ENCODE results near the gene ERF. TPM values are rescaled to one million over a fixed set of nuclear protein-coding genes. Genes with fewer than 3 reads are reported as not detected.

ERF gene
- total and polyA plus RNA-seq, 7 donors = 7.1 to 13.5 (median 11.4) TPM

DNA sequence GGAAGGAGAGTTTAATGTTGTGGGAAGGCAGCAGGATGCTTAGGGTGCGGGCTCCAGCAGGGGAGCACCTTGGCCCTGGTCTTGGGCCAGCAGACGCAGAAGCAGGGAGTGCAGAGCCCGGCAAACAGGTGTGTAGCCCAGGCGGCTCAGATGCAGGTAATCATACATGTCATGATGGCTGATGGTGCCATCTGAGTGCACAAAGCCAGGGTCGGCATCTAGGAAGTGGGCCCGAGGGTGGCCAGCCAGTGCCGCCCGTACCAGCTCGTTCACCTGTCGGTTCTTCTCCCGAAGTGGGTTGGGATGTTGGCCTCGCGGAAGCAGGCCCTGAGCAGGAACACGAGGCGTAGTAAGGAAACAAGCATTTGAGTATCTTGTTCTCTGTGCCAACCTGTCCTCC lies 42.1 kb upstream of the ERF start:
- WGBS, 3 donors = 83 to 89% (median 89%) methylated on average over 15 of the region's 15 CpGs
- Histone ChIP-seq H3K9me3 (no peaks in the 10 kb centered on the region), H3K27me3 (ENCODE audit: insufficient read depth in 3 of 3, low read length in 2 of 3) (no peaks in the 10 kb centered on the region), H3K4me1 (peaks cover 7% of the 10 kb centered on the region), H3K4me3 (no peak overlapping the region), H3K36me3 (ENCODE audit: insufficient read depth in 1 of 2, low read depth in 1 of 2) (peaks cover 0 to 35% of the 10 kb centered on the region in 2 donors), H3K27ac (no peak overlapping the region)
- intact Hi-C loops (cut with DNase I) = loop anchor here (2.0 to 10.0 kb wide), 4 partner anchors 50 to 165 kb away; partner anchors contain the start of gene POU2F2 (in 2 of the 2)
- DNase-seq = no peak
- TF ChIP-seq, protein P1, sequence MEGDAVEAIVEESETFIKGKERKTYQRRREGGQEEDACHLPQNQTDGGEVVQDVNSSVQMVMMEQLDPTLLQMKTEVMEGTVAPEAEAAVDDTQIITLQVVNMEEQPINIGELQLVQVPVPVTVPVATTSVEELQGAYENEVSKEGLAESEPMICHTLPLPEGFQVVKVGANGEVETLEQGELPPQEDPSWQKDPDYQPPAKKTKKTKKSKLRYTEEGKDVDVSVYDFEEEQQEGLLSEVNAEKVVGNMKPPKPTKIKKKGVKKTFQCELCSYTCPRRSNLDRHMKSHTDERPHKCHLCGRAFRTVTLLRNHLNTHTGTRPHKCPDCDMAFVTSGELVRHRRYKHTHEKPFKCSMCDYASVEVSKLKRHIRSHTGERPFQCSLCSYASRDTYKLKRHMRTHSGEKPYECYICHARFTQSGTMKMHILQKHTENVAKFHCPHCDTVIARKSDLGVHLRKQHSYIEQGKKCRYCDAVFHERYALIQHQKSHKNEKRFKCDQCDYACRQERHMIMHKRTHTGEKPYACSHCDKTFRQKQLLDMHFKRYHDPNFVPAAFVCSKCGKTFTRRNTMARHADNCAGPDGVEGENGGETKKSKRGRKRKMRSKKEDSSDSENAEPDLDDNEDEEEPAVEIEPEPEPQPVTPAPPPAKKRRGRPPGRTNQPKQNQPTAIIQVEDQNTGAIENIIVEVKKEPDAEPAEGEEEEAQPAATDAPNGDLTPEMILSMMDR (IDR thresholded peaks at IDR 0.05) = no peak
- ATAC-seq = no peak

- ATAC-seq = peak; percentile 79 to 87 (median 84)
- no peaks in the 10 kb centered on the region for H3K9me3 ChIP-seq
- 74 to 79% (median 75%) methylated on average over 6 of the region's 6 CpGs for WGBS, 3 donors
- DNase-seq = peak; percentile 82 to 91
- no peak overlapping the region for H3K4me3 ChIP-seq
- no peaks in the 10 kb centered on the region for H3K27me3 ChIP-seq (ENCODE audit: insufficient read depth in 3 of 3, low read length in 2 of 3)
- H3K4me1 ChIP-seq = no peaks in the 10 kb centered on the region
- peaks cover 0 to 46% of the 10 kb centered on the region in 2 donors for H3K36me3 ChIP-seq (ENCODE audit: insufficient read depth in 1 of 2, low read depth in 1 of 2)
- no peak overlapping the region for H3K27ac ChIP-seq
- intact Hi-C loops (cut with DNase I) = loop anchor here (2.0 to 10.0 kb wide), 4 partner anchors 49 to 164 kb away; partner anchors contain the start of gene POU2F2 (in 2 of the 2)
- TF ChIP-seq, protein P1 (IDR thresholded peaks at IDR 0.05) = peak; percentile 91
These were observed 41.0 kb upstream of the ERF start for GRCh38 chr19:42295831-42296525.

DNA sequence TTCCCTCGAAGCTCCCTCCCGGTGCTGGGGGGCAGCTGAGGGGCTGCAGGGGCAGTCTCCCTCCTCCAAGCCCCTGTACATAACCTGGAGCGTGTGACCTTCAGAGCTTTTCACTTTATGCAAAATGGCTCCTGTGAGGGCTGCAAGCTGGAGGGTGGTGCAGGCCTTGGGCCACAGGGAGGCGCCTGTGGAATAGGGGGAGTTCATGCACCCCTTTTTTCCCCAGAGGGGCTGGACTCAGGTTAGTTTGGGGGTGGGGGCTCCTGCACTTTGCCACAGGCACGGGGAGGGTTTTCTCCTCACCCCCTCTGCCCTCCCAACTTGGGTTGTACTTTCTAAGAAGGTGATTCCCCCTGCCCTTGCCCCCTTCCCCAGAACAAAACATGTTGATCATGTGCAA lies 40.4 kb upstream of the ERF start:
- DNase-seq = peak in 1 of 2 donors; percentile 5
- Histone ChIP-seq H3K36me3 (ENCODE audit: insufficient read depth in 1 of 2, low read depth in 1 of 2) (peaks cover 3 to 52% of the 10 kb centered on the region in 2 donors), H3K27ac (no peak overlapping the region), H3K4me3 (no peak overlapping the region), H3K4me1 (no peaks in the 10 kb centered on the region), H3K27me3 (ENCODE audit: insufficient read depth in 3 of 3, low read length in 2 of 3) (no peaks in the 10 kb centered on the region), H3K9me3 (no peaks in the 10 kb centered on the region)
- TF ChIP-seq, protein P1 (IDR thresholded peaks at IDR 0.05) = no peak
- no peak for ATAC-seq
- intact Hi-C loops (cut with DNase I) = loop anchor here (5.0 to 10.0 kb wide), 3 partner anchors 48 to 163 kb away; partner anchors contain the start of gene POU2F2 (in 2 of the 2)
- 66 to 83% (median 72%) methylated on average over 5 of the region's 5 CpGs for WGBS, 3 donors

DNA sequence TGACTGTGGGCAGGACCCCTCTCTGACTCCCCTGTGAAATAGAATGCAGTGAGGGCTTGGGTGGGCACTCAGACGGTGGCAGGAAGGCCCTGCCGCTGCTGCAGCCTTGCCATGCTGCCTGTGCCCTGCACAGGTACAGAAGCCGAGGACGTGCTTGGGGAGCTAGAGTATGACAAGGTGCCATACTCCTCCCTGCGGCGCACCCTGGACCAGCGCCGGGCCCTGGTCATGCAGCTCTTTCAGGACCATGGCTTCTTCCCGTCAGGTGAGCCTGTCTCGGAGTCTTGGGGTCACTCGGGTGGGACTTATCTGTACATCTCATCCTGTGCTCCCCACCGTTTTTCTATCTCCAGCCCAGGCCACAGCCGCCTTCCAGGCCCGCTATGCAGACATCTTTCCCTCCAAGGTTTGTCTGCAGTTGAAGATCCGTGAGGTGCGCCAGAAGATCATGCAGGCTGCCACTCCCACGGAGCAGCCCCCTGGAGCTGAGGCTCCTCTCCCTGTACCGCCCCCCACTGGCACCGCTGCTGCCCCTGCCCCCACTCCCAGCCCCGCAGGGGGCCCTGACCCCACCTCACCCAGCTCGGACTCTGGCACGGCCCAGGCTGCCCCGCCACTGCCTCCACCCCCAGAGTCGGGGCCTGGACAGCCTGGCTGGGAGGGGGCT lies 39.7 kb upstream of the ERF start:
- intact Hi-C loops (cut with DNase I) = loop anchor here (5.0 to 10.0 kb wide), 3 partner anchors 47 to 162 kb away; partner anchors contain the start of gene POU2F2 (in 2 of the 2)
- peaks cover 4 to 59% of the 10 kb centered on the region in 2 donors for H3K36me3 ChIP-seq (ENCODE audit: insufficient read depth in 1 of 2, low read depth in 1 of 2)
- TF ChIP-seq, protein P1 (IDR thresholded peaks at IDR 0.05) = no peak
- H3K27me3 ChIP-seq (ENCODE audit: insufficient read depth in 3 of 3, low read length in 2 of 3) = no peaks in the 10 kb centered on the region
- H3K27ac ChIP-seq = no peak overlapping the region
- H3K4me1 ChIP-seq = no peaks in the 10 kb centered on the region
- H3K9me3 ChIP-seq = no peaks in the 10 kb centered on the region
- ATAC-seq = no peak
- H3K4me3 ChIP-seq = no peak overlapping the region
- DNase-seq = peak in 1 of 2 donors; percentile 11
- 77 to 80% (median 78%) methylated on average over 22 to 24 of the region's 24 CpGs for WGBS, 3 donors

All from psoas muscle (tissue), 8 donors.